ENCODE measurements around the gene BCAT1.
"Not testable (repeated sequence)": the region's sequence is repeated elsewhere in the genome, so short reads cannot be mapped to it uniquely, and the experiment has no call there.

The BCAT1 gene

DNA sequence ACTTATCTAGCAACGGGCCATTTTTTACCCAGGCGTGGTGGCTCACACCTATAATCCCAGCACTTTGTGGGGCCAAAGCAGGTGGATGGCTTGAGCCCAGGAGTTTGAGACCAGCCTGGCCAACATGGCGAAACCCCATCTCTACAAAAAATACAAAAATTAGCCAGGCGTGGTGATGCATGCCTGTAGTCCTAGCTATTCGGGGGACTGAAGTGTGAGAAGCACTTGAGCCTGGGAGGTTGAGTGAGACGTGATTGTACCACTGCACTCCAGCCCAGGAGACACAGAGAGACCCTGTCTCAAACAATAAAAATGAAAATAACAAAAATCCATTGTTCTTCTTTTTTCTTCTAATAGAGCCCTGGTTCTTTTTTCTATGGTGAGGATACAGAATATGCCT is 7.5 kb upstream of the BCAT1 start:
- DNase-seq = not testable (repeated sequence)

DNA sequence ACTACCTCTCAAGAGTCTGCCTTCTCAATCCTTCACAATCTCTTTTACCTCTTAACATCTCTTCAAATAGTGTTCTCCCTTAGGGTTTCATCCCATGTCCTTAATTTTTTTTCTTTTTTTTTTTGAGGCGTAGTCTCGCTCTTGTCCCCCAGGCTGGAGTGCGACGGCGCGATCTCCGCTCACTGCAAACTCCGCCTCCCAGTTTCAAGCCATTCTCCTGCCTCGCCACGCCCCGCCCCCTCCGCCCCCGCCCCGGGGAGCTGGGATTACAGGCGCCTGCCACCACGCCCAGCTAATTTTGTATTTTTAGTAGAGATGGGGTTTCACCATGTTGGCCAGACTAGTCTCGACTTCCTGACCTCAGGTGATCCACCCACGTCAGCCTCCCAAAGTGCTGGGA is 7.0 kb upstream of the BCAT1 start:
- no peak for DNase-seq

DNA sequence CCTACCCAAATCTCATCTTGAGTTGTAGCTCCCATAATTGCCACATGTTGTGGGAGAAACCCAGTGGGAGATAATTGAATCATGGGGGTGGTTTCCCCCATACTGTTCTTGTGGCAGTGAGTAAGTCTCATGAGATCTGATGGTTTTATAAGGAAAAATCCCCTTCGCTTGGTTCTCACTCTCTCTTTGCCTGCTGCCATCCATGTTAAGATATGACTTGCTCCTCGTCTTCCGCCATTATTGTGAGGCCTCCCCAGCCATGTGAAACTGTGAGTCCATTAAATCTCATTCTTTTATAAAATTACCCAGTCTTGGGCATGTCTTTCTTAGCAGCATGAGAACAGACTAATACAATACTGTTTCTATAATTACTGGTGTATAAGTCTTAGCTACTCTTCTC is 6.5 kb upstream of the BCAT1 start:
- no peak for DNase-seq

DNA sequence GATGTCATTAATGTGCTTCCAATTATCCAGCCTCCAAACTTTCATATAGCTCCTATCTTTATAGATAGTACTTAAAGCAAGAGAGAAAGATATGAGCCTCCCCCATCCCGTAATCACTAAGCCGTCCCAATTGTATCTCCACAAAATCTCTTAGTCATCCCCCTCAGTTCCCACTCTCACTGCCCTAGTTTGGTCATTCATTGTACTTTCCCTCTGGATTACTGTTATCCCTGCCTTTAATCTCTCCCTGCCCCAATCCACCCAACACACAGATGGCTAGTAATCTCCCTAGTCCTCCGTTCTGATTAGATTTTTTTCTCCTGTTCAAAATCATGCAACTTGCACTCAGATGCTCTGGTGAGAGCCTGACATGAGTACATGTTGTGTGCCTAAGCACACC is 5.4 kb upstream of the BCAT1 start:
- DNase-seq = no peak

DNA sequence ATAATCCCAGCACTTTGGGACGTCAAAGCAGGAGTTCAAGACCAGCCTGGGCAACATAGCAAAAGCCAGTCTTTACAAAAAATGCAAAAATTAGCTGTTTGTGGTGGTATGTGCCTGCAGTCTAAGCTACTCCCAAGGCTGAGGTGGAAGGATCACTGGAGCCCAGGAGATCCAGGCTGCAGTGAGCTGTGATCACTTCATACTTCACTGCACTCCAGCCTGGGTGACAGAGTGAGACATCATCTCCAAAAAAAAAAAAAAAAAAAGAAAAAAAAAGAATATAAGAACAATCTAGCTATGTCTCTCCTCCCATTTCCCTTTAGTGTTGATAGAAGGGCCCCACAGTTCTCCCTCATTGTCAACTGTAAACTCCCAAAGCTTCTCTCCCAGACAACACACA is 3.5 kb upstream of the BCAT1 start:
- DNase-seq = no peak

DNA sequence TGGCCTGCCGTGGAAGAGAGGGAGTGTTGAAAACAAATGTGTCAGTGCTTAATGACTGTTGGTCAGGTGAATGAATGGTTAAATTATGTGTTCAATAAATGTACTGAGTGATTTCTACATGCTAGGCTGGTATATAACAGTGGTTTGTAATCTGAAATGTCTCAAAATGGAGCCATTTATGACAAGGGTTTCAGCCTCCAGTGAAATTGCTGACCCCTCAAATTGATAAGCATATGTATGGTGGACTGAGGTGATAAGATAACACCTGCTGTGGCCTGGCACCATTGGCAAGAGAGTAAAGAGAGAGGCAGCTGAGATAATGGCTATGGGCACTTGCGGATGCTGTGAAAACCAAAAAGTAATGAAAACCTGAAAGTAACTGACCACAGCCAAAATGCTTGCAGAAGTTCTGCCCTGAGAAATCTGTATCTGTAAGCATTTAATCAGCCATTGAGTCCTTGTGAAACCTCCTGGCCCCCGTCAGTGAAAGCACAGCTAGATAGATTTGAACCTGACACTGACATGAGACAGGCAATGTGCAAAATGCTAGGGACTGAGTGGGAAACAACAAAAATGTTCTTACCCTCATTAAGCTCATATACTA is 1.4 kb upstream of the BCAT1 start:
- no peak for DNase-seq

DNA sequence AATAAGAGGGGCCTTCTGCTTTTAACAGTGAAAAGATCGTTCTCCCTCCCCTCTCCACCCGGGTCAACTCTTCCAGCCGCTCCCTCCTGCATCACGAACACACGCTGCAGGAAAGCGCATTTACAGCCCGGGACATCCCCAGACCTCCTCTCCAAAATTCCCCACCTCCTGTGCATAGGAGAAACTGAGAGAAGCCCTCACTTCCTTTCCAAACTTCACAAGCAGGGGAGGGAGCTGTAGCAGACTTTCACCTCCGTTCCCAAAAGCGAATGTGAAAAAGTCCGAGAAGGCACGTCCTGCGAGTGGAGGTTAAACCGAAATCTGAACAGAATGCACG is 513 bp downstream of the BCAT1 start:
- DNase-seq = no peak

DNA sequence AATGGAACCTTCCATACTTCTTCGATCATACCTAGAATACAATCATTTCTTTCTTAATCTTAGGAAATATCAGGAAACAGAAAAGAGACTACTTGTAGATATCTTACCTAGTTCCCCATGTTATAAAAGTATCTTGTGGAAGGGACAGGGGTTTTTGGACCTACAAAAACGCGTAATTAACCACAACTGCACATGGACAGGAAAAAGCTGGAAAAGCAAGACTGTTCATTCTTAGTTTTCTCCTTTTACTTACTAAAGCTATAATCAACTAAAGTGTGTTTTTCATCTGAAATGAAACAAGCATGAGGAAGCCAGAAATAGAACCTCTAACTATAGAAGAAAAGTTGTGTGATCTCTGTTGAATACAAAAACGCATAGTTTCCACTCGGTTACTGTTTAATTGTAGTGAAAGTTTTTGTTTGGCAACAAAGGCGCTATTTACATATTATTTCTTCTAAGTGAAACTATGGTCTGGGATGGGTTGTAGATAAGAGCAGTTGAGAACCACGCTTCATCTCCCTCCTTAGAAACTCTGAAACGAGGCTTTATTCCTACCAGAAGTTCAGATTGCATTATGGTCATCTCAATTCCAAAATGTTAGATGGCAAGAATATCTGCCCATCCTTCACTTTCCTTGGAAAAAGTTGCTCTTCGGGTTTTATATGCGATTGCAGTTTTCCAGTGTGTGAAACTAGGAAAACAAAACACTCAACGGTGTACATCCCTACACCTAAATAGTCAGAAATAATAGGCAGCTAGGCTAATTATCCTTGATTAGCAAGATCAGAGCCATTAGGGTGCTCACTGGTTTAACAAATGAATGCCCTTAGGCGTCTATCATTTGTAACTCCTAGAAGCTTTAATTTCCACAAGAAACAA is 1.1 kb downstream of the BCAT1 start:
- no peak for DNase-seq

DNA sequence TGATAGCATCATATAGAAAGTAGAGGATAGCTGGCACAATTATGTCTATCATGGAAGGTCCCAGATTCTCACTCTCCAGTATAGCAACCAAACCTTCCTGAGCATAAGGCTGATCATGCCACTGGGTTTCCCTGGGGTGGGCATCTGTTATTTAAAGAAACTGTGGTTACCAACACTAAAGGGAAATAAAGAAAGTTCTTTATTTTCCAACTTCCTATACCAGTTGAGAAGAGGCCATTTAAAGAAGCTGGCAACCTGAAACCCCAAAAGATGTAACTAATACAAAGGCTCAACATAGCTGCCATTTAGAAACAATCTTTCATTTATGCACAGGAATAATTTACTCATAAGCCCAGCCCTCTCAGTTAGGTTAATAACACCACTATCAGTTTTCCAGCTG is 3.1 kb downstream of the BCAT1 start:
- DNase-seq = no peak

DNA sequence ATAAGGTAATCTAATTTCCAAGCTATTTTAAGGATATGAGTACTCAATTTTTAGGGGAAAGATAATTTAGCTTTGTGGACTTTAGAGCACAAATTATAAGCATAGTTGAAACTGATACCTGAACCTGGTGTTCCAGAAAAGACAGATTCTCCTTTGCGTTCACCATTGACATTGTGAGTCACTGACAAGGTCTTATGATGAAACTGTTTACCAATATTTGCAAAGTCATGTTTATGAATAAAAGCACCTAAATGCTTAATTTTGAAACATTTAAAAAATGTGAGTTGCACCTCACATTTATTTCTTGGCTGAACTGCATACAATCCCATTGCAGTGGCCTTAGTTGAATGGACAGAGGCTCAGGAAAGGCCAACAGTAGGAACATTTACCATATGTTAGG is 3.9 kb downstream of the BCAT1 start:
- no peak for DNase-seq

DNA sequence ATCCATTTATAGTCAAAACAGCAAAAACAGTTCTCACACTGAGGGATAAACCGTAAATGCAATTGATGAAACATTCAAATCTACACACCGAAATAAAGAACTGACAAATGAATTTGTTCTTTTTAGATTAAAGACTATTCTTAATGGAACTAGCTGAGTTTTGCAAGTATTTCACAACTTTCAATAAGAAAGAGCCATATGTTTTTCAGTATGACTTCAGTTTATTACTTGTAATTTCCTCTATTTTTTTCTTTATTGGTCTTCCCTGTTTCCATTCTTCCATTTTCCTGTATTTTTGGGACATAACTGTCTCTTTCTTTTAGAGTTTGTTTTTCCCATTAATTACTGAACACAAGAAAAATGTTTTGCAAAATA is 4.3 kb downstream of the BCAT1 start:
- no peak for DNase-seq

DNA sequence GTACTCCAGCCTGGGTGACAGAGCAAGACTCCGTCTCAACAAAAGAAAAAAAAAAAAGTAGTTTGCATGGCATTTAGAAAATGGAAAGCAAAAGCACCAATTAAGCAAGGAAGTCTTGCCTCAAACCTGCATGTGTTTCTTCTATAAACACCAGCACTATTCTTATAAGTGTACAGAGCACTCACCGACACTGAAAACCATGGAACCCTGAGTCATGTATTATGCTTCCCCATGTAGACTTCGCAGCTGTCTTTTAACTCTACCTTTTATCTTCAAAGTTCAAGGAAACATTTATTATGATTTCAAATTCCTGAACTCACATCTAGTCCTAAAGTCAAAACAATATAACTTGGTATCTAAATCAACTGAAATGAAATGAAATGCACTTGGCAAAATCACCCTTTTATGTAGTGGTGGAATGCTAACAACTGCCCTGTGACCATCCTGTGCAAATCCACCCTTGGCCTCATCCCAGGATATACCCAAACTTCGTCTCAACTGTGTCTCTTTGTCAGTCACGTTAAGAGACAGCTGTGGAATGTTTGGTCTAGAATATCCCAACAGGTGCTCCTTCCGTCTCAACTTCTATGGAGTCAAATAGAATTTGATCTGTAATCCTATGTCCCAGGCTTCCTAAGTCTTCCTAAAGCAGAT is 4.8 kb downstream of the BCAT1 start:
- DNase-seq = no peak

DNA sequence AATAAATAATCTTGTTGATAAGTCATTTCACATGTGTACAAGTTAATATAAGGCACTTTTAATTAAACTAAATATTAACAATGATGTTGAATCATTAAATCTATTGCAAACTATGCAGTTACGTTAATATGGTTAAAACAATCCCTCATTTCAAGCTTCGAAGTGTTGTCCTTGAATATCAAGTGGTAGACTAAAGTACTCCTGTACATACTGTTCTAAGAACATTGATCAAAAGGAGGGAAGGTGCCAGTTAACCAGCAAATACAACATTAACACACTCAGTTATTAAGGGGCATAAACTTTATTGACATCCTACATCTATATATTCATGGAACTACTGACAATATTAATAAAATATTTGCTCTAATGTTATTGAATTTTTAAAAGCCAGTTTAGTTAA is 8.7 kb downstream of the BCAT1 start:
- DNase-seq = no peak

DNA sequence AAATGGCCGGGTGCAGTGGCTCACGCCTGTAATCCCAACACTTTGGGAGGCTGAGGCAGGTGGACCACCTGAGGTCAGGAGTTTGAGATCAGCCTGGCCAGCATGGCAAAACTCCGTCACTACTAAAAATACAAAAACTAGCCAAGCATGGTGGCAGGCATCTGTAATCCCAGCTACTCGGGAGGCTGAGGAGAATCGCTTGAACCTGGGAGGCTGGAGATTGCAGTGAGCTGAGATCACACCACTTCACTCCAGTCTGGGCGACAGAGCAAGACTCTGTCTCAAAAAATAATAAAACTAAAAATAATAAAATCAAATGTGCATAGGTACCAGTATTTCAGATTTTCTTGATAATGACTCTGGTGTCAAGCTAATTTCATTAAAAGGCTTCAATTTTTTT is 9.3 kb downstream of the BCAT1 start:
- not testable (repeated sequence) for DNase-seq

DNA sequence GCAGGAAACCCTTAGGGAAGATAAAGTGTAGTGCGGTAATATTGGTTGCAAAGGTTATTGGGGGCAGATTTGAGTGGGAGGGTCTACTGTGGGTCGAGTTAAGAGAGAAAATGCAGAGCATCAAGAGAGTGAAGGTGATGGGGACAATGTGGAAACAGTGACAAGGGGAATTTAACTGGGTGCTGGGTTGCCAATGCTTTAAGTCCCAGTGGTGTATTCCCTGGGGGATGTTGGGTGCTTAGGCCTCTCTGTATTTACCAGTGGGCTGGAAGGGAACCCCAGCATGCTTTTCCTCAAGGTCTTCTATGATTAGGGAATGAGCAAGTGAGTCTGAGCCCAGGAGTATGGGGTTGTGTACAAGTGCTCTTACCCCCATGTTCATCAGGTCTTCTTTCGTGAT is 10.6 kb downstream of the BCAT1 start:
- no peak for DNase-seq

DNA sequence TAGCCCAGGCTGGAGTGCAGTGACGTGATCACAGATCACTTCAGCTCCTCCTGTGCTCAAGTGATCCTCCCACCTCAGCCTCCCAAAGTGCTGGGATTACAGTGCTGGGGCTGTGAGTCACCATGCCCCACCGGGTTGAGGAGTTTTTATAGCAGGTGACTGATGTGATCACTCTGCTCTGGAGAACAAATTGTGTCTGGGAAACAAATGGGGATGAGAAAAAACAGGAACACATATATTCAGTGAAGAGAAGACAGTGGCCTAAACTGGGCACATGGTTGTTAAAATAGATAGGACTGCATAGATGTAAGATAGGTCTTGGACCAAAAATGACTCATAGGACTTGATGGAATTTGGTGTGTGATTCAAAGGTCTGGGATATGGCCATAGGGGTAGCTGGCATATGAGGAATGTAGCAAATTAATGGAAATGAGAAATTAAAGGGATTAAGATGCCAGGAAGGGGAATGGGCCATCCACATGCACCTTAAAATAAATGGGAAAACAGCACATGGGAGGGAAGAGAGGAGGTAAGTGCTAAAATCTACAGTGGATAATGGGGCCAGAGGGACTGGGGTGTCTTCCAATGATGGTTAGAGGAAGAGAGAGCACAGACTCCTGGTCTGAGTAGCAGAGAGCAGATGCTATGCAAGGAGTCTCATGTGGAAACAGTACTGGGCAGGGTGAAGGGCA is 11.2 kb downstream of the BCAT1 start:
- no peak for DNase-seq

DNA sequence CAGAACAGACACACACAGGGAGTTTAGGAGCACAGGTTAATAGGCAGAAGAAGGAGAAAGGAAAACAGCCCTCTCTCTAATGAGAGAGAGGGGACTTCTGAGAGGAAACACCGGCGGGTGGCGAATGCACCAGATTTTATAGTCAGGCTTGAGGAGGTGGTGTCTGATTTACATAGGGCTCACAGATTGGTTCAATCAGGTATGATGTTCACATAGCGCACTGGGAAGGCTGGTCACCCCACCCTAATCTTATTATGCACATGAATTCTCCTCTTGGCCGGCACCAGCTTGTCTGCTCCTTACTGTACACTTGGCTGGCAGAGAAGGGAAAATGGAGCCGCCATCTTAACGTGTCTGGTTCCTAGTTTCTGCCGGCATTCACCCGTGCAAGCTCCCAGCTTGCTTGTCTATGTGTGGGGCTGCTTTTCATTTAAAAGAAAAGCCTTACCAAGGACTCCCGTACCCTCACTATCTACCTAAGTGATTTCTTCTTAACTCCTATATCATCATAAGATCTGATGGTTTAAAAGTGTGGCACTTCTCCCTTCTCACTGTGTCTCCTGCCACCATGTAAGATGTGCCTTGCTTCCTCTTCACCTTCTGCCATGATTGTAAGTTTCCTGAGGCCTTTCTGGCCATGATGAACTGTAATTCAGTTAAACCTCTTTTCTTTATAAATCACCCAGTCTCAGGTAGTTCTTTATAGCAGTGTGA is 15.1 kb downstream of the BCAT1 start:
- no peak for DNase-seq

DNA sequence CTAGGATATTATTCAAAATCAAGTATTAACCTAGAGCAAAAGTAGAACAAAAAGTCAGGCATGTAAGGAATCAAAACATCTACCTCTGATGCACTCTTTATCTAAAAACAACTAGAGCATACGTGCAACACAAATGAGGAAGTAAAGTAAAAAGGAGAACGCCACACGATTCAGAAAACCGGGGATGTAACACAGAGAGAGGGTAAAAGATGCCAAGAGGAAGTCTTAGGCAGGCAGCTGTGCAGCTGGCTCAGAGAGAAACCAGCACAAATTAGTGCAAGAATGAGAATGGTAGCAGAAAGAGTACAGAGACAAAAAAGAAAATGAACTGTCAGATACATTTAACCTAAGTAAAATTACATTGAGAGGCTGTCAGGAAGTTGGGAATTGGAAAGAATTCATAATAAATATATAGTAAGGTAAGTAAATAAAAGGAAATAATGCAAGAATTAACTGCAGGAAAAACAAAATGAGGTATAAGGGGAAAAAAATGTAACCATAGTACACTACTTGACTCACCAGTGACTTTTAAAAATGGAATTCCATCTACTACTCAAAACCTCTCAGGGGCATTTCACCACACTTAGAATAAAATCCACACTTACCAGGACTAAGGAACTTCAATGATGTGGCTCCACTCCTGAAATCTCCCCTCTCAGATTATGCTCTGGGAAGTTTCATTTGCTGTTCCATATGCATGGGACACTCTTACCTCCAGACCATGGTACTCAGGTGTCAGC is 17.1 kb downstream of the BCAT1 start:
- DNase-seq = no peak

DNA sequence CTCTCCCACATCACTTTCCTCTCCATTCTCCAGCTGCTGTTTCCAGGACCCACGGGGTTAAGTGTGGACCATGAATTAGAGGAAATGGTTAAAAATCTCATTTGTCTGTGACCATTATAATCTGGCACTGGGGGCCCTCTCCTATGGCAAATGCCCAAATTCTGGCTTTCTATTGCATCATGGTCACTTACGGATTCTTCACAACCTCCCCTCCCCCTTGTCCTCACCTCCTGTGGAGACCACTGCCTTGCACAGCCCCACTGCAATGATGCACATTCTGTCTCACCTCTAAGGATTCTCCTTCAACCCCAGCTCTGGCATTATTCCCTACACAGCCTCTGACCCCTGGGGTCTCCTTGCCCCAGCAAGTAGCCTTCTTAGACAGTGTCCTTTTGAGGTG is 18.9 kb downstream of the BCAT1 start:
- DNase-seq = no peak

DNA sequence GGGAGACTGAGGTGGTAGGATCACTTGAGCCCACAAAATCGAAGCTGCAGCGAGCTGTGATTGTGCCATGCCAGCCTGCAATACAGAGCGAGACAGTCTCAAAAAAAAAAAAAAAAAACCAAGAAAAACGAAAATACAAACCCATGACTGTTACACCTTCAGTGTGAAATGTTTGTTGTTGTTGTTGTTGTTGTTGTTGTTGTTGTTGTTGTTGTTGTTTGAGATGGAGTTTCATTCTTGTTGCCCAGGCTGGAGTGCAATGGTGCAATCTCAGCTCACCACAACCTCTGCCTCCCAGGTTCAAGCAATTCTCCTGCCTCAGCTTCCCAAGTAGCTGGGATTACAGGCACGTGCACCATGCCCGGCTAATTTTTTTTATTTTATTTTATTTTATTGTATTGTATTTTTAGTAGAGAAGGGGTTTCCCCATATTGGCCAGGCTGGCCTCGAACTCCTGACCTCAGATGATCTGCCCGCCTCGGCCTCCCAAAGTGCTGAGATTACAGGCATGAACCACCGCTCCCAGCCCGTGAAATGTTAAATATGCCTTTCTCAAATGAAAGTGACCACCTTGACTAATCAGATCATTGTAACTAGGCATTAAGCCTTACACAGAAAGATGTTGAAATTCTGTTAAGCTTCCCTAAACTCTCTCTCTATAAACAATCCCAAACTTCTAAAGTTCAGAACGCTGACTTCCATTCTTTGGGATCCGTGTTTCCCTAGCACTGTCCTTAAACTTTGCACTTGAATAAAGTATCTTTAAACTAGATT is 20.2 kb downstream of the BCAT1 start:
- DNase-seq = not testable (repeated sequence)

DNA sequence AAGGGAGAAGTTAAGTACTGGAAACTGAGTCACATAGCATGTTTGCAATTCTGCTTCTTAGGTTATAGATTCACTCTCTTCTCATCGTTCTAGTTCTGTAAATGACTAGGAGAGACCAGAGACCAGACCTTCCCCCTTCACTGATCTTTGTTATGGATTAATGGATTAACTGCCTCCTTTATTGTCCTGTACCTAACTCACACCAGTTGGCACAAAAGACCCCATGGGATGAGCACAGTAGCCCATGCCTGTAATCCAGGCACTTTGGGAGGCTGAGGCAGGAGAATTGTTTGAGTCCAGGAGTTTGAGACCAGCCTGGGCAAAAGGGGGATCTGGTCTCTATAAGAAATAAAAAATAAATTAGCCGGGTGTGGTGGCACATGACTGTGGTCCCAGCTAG is 20.8 kb downstream of the BCAT1 start:
- DNase-seq = no peak

DNA sequence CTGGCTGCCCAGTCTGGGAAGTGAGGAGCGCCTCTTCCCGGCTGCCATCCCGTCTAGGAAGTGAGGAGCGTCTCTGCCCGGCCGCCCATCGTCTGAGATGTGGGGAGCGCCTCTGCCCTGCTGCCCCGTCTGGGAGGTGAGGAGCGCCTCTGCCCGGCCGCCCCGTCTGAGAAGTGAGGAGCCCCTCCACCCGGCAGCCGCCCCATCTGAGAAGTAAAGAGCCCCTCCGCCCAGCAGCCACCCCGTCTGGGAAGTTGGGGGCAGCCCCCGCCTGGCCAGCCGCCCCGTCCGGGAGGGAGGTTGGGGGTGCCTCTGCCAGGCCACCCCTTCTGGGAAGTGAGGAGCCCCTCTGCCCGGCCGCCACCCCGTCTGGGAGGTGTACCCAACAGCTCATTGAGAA is 22.8 kb downstream of the BCAT1 start:
- not testable (repeated sequence) for DNase-seq
